ENCODE results near the gene KRTAP9-2.
"Not testable (repeated sequence)": the region's sequence is repeated elsewhere in the genome, so short reads cannot be mapped to it uniquely, and the experiment has no call there.

Gene KRTAP9-2

DNA sequence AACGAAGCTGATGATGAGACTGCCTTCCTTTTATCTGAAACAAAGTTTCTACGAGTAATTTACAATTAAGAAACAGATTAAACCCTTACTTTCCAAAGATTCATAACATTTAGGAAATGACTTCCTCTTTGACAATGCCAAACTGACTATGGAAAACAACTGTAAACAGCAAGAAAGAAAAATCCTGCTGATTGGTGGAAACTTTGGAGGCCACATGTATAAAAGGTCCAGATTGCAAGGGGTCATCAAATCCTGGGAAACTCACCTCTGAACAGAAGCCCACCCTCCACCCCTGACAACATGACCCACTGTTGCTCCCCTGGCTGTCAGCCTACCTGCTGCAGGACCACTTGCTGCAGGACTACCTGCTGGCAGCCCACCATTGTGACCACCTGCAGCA is 38.6 kb downstream of the KRTAP9-2 start, which contains the start of gene KRTAP9-6:
TSS of gene KRTAP9-6 (plus strand) at position 301 of the 400 bp plus-strand sequence. CDS start at position 301, 0 bp downstream.
- TF ChIP-seq, protein P1, sequence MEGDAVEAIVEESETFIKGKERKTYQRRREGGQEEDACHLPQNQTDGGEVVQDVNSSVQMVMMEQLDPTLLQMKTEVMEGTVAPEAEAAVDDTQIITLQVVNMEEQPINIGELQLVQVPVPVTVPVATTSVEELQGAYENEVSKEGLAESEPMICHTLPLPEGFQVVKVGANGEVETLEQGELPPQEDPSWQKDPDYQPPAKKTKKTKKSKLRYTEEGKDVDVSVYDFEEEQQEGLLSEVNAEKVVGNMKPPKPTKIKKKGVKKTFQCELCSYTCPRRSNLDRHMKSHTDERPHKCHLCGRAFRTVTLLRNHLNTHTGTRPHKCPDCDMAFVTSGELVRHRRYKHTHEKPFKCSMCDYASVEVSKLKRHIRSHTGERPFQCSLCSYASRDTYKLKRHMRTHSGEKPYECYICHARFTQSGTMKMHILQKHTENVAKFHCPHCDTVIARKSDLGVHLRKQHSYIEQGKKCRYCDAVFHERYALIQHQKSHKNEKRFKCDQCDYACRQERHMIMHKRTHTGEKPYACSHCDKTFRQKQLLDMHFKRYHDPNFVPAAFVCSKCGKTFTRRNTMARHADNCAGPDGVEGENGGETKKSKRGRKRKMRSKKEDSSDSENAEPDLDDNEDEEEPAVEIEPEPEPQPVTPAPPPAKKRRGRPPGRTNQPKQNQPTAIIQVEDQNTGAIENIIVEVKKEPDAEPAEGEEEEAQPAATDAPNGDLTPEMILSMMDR (conservative IDR thresholded peaks at IDR 0.05; ENCODE audit: low read length), result no peak
- TF ChIP-seq EZH2phosphoT487 (IDR thresholded peaks at IDR 0.05; ENCODE audit: borderline replicate concordance), result no peak
- Histone ChIP-seq H4K20me1 (ENCODE audit: insufficient read depth, low read length, poor library complexity, severe bottlenecking) (no peaks in the 10 kb centered on the region), H3F3A (ENCODE audit: low read depth) (no peaks in the 10 kb centered on the region)

DNA sequence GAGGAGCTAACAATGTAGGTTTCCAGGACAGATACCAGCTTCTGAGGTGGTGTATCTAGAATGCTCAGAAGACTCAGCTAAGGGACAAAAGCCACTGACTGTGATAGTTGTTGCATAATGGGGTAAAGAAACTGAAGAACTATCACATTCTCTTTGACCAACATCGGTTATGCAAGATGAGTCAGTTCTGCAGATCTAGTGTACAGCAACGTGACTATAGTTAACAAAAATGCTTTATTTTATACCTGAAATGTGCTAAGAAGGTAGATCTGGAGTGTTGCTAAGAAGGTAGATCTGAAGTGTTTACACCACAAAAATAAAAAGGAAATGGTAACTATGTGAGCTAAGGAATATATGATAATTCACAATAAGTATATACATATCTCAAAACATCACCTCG is 41.3 kb downstream of the KRTAP9-2 start:
- no peaks in the 10 kb centered on the region for H3K79me2 ChIP-seq (ENCODE audit: insufficient read depth, low read length)
- no peaks in the 10 kb centered on the region for H4K20me1 ChIP-seq (ENCODE audit: insufficient read depth, low read length, poor library complexity, severe bottlenecking)
- H3K4me1 ChIP-seq (ENCODE audit: insufficient read depth, low read length, poor library complexity, severe bottlenecking), result no peaks in the 10 kb centered on the region
- no peak overlapping the region for H3K4me2 ChIP-seq (ENCODE audit: low read depth, low read length, poor library complexity, severe bottlenecking)
- H3K9me2 ChIP-seq (replicated peaks; ENCODE audit: low read depth, low read length), result no peaks in the 10 kb centered on the region
- no peak overlapping the region for H3K4me3 ChIP-seq (ENCODE audit: low read length, poor library complexity, severe bottlenecking)
- TF ChIP-seq, protein P1 (conservative IDR thresholded peaks at IDR 0.05; ENCODE audit: low read length), result no peak
- TF ChIP-seq EZH2phosphoT487 (IDR thresholded peaks at IDR 0.05; ENCODE audit: borderline replicate concordance), result no peak
- no peak overlapping the region for H2AFZ ChIP-seq (ENCODE audit: low read length)
- H3K27me3 ChIP-seq (ENCODE audit: insufficient read depth, low read length, poor library complexity, severe bottlenecking), result no peaks in the 10 kb centered on the region
- H3K9me3 ChIP-seq (ENCODE audit: insufficient read depth, low read depth, low read length), result no peaks in the 10 kb centered on the region
- no peak overlapping the region for H3K9ac ChIP-seq (ENCODE audit: low read depth, low read length, poor library complexity, severe bottlenecking)
- H3K36me3 ChIP-seq (ENCODE audit: insufficient read depth, low read length), result no peaks in the 10 kb centered on the region
- no peaks in the 10 kb centered on the region for H3F3A ChIP-seq (ENCODE audit: low read depth)

More for the DNA sequence above, 38.6 kb downstream of the KRTAP9-2 start, which contains the start of gene KRTAP9-6:
- H3K9me2 ChIP-seq (replicated peaks; ENCODE audit: low read depth, low read length), result no peaks in the 10 kb centered on the region
- H3K4me2 ChIP-seq (ENCODE audit: low read depth, low read length, poor library complexity, severe bottlenecking), result no peak within 1 kb of the TSS
- no peaks in the 10 kb centered on the region for H3K4me1 ChIP-seq (ENCODE audit: insufficient read depth, low read length, poor library complexity, severe bottlenecking)
- H3K9me3 ChIP-seq (ENCODE audit: insufficient read depth, low read depth, low read length), result no peaks in the 10 kb centered on the region
- no peaks in the 10 kb centered on the region for H3K79me2 ChIP-seq (ENCODE audit: insufficient read depth, low read length)
- H3K36me3 ChIP-seq (ENCODE audit: insufficient read depth, low read length), result no peaks in the 10 kb centered on the region
- H3K4me3 ChIP-seq (ENCODE audit: low read length, poor library complexity, severe bottlenecking), result no peak within 1 kb of the TSS
- no peaks in the 10 kb centered on the region for H3K27me3 ChIP-seq (ENCODE audit: insufficient read depth, low read length, poor library complexity, severe bottlenecking)
- no peak within 1 kb of the TSS for H3K9ac ChIP-seq (ENCODE audit: low read depth, low read length, poor library complexity, severe bottlenecking)
- no peak within 1 kb of the TSS for H2AFZ ChIP-seq (ENCODE audit: low read length)

DNA sequence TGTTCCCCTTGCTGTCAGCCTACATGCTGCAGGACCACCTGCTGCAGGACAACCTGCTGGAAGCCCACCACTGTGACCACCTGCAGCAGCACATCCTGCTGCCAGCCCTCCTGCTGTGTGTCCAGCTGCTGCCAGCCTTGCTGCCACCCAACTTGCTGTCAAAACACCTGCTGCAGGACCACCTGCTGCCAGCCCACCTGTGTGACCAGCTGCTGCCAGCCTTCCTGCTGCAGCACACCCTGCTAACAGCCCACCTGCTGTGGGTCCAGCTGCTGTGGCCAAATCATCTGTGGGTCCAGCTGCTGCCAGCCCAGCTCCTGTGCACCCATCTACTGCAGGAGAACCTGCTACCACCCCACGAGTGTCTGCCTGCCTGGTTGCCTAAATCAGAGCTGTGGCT is 44.9 kb downstream of the KRTAP9-2 start:
- not testable (repeated sequence) for H2AFZ ChIP-seq (ENCODE audit: low read length); H3K4me1 ChIP-seq (ENCODE audit: insufficient read depth, low read length, poor library complexity, severe bottlenecking); H4K20me1 ChIP-seq (ENCODE audit: insufficient read depth, low read length, poor library complexity, severe bottlenecking); H3K9me3 ChIP-seq (ENCODE audit: insufficient read depth, low read depth, low read length); H3K36me3 ChIP-seq (ENCODE audit: insufficient read depth, low read length); H3K79me2 ChIP-seq (ENCODE audit: insufficient read depth, low read length); H3F3A ChIP-seq (ENCODE audit: low read depth); H3K27me3 ChIP-seq (ENCODE audit: insufficient read depth, low read length, poor library complexity, severe bottlenecking); H3K4me2 ChIP-seq (ENCODE audit: low read depth, low read length, poor library complexity, severe bottlenecking); H3K4me3 ChIP-seq (ENCODE audit: low read length, poor library complexity, severe bottlenecking); H3K9me2 ChIP-seq (replicated peaks; ENCODE audit: low read depth, low read length); H3K9ac ChIP-seq (ENCODE audit: low read depth, low read length, poor library complexity, severe bottlenecking)

DNA sequence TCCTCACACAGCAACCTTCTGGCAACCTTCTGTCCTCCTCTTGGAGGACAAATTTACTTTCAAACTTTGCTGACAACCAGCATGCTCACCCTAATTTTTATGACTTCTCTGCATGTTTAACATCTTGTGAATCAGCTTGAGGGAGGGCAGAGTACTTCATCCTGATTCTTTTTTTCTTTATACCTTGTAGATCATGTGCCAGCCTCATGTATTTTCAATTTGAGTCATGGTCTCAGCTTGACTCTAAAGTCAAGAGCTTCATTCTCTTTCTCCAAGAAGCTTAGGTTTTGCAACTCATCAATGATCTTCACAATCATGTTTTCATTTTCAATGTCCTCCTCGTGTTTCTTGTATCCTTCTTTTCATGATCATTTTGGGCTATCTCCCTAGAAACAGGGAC is 45.4 kb downstream of the KRTAP9-2 start:
- no peak overlapping the region for H3K4me2 ChIP-seq (ENCODE audit: low read depth, low read length, poor library complexity, severe bottlenecking)
- no peaks in the 10 kb centered on the region for H3F3A ChIP-seq (ENCODE audit: low read depth)
- no peak overlapping the region for H3K9ac ChIP-seq (ENCODE audit: low read depth, low read length, poor library complexity, severe bottlenecking)
- H3K36me3 ChIP-seq (ENCODE audit: insufficient read depth, low read length), result no peaks in the 10 kb centered on the region
- H3K9me3 ChIP-seq (ENCODE audit: insufficient read depth, low read depth, low read length), result no peaks in the 10 kb centered on the region
- no peak overlapping the region for H3K4me3 ChIP-seq (ENCODE audit: low read length, poor library complexity, severe bottlenecking)
- TF ChIP-seq, protein P1 (conservative IDR thresholded peaks at IDR 0.05; ENCODE audit: low read length), result no peak
- no peak for TF ChIP-seq EZH2phosphoT487 (IDR thresholded peaks at IDR 0.05; ENCODE audit: borderline replicate concordance)
- H3K79me2 ChIP-seq (ENCODE audit: insufficient read depth, low read length), result no peaks in the 10 kb centered on the region
- H2AFZ ChIP-seq (ENCODE audit: low read length), result no peak overlapping the region
- no peaks in the 10 kb centered on the region for H3K27me3 ChIP-seq (ENCODE audit: insufficient read depth, low read length, poor library complexity, severe bottlenecking)
- no peaks in the 10 kb centered on the region for H3K4me1 ChIP-seq (ENCODE audit: insufficient read depth, low read length, poor library complexity, severe bottlenecking)
- no peaks in the 10 kb centered on the region for H3K9me2 ChIP-seq (replicated peaks; ENCODE audit: low read depth, low read length)
- no peaks in the 10 kb centered on the region for H4K20me1 ChIP-seq (ENCODE audit: insufficient read depth, low read length, poor library complexity, severe bottlenecking)

DNA sequence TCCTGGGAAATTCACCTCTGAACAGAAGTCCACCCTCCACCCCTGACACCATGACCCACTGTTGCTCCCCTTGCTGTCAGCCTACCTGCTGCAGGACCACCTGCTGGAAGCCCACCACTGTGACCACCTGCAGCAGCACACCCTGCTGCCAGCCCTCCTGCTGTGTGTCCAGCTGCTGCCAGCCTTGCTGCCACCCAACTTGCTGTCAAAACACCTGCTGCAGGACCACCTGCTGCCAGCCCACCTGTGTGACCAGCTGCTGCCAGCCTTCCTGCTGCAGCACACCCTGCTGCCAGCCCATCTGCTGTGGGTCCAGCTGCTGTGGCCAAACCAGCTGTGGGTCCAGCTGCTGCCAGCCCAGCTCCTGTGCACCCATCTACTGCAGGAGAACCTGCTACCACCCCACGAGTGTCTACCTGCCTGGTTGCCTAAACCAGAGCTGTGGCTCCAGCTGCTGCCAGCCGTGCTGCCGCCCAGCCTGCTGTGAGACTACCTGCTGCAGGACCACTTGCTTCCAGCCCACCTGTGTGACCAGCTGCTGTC is 49.3 kb downstream of the KRTAP9-2 start, which contains the start of gene KRTAP9-7:
TSS of gene KRTAP9-7 (plus strand) at position 51 of the 543 bp plus-strand sequence. CDS start at position 51, 0 bp downstream.
- not testable (repeated sequence) for H3K4me3 ChIP-seq (ENCODE audit: low read length, poor library complexity, severe bottlenecking); H3K79me2 ChIP-seq (ENCODE audit: insufficient read depth, low read length); H4K20me1 ChIP-seq (ENCODE audit: insufficient read depth, low read length, poor library complexity, severe bottlenecking); H3K4me1 ChIP-seq (ENCODE audit: insufficient read depth, low read length, poor library complexity, severe bottlenecking); H3K36me3 ChIP-seq (ENCODE audit: insufficient read depth, low read length); H2AFZ ChIP-seq (ENCODE audit: low read length); H3F3A ChIP-seq (ENCODE audit: low read depth); H3K9me3 ChIP-seq (ENCODE audit: insufficient read depth, low read depth, low read length); H3K9me2 ChIP-seq (replicated peaks; ENCODE audit: low read depth, low read length); H3K27me3 ChIP-seq (ENCODE audit: insufficient read depth, low read length, poor library complexity, severe bottlenecking); H3K9ac ChIP-seq (ENCODE audit: low read depth, low read length, poor library complexity, severe bottlenecking); H3K4me2 ChIP-seq (ENCODE audit: low read depth, low read length, poor library complexity, severe bottlenecking)
